ENCODE results near the gene AKR1B15. TPM values are rescaled to one million over a fixed set of nuclear protein-coding genes. Genes with fewer than 3 reads are reported as not detected.
"Not testable (repeated sequence)": the region's sequence is repeated elsewhere in the genome, so short reads cannot be mapped to it uniquely, and the experiment has no call there.

Gene AKR1B15
- total RNA-seq, 1 experiment from 2014 or later: not detected

GRCh38 chr7:134563398-134563749 is 14.5 kb downstream of the AKR1B15 start:
- not testable (repeated sequence) for DNase-seq; H3K27me3 ChIP-seq (ENCODE audit: control insufficient read depth, insufficient read depth, low read length); H3K4me3 ChIP-seq (ENCODE audit: insufficient read depth, low read depth, low read length); H3K36me3 ChIP-seq (replicated peaks; ENCODE audit: control insufficient read depth, insufficient read depth, low read length)

- Histone ChIP-seq H3K36me3 (replicated peaks; ENCODE audit: control insufficient read depth, insufficient read depth, low read length) (no peaks in the 10 kb centered on the region), H3K27me3 (ENCODE audit: control insufficient read depth, insufficient read depth, low read length) (no peaks in the 10 kb centered on the region), H3K4me3 (ENCODE audit: insufficient read depth, low read depth, low read length) (no peak overlapping the region)
- no peak for DNase-seq
Measured at GRCh38 chr7:134565643-134566136, 16.8 kb downstream of the AKR1B15 start.

- H3K27me3 ChIP-seq (ENCODE audit: control insufficient read depth, insufficient read depth, low read length): no peaks in the 10 kb centered on the region
- H3K4me3 ChIP-seq (ENCODE audit: insufficient read depth, low read depth, low read length): no peak overlapping the region
- no peak for DNase-seq
Measured at GRCh38 chr7:134567368-134567767, 18.5 kb downstream of the AKR1B15 start.

GRCh38 chr7:134569962-134570361 is 21.1 kb downstream of the AKR1B15 start:
- not testable (repeated sequence) for H3K4me3 ChIP-seq (ENCODE audit: insufficient read depth, low read depth, low read length); H3K27me3 ChIP-seq (ENCODE audit: control insufficient read depth, insufficient read depth, low read length); DNase-seq; H3K36me3 ChIP-seq (replicated peaks; ENCODE audit: control insufficient read depth, insufficient read depth, low read length)

More at GRCh38 chr7:134567368-134567767, 18.5 kb downstream of the AKR1B15 start:
- H3K36me3 ChIP-seq (replicated peaks; ENCODE audit: control insufficient read depth, insufficient read depth, low read length): no peaks in the 10 kb centered on the region

GRCh38 chr7:134571101-134571500 is 22.2 kb downstream of the AKR1B15 start:
- no peak for DNase-seq
- Histone ChIP-seq H3K27me3 (ENCODE audit: control insufficient read depth, insufficient read depth, low read length) (no peaks in the 10 kb centered on the region), H3K36me3 (replicated peaks; ENCODE audit: control insufficient read depth, insufficient read depth, low read length) (no peaks in the 10 kb centered on the region)

GRCh38 chr7:134571746-134572461 is 23.0 kb downstream of the AKR1B15 start:
- Histone ChIP-seq H3K36me3 (replicated peaks; ENCODE audit: control insufficient read depth, insufficient read depth, low read length) (no peaks in the 10 kb centered on the region), H3K27me3 (ENCODE audit: control insufficient read depth, insufficient read depth, low read length) (no peaks in the 10 kb centered on the region), H3K4me3 (ENCODE audit: insufficient read depth, low read depth, low read length) (no peak overlapping the region)
- DNase-seq: no peak

More at GRCh38 chr7:134571101-134571500, 22.2 kb downstream of the AKR1B15 start:
- no peak overlapping the region for H3K4me3 ChIP-seq (ENCODE audit: insufficient read depth, low read depth, low read length)

GRCh38 chr7:134574322-134574721 is 25.4 kb downstream of the AKR1B15 start:
- H3K27me3 ChIP-seq (ENCODE audit: control insufficient read depth, insufficient read depth, low read length): no peaks in the 10 kb centered on the region
- no peaks in the 10 kb centered on the region for H3K36me3 ChIP-seq (replicated peaks; ENCODE audit: control insufficient read depth, insufficient read depth, low read length)
- DNase-seq: no peak
- no peak overlapping the region for H3K4me3 ChIP-seq (ENCODE audit: insufficient read depth, low read depth, low read length)

GRCh38 chr7:134584290-134584689 is 35.4 kb downstream of the AKR1B15 start:
- Histone ChIP-seq H3K36me3 (replicated peaks; ENCODE audit: control insufficient read depth, insufficient read depth, low read length) (no peaks in the 10 kb centered on the region), H3K4me3 (ENCODE audit: insufficient read depth, low read depth, low read length) (no peak overlapping the region), H3K27me3 (ENCODE audit: control insufficient read depth, insufficient read depth, low read length) (no peaks in the 10 kb centered on the region; the same call in 1 of the 2 replicates)
- DNase-seq: no peak

GRCh38 chr7:134585897-134586296 is 37.0 kb downstream of the AKR1B15 start:
- H3K36me3 ChIP-seq (replicated peaks; ENCODE audit: control insufficient read depth, insufficient read depth, low read length): no peaks in the 10 kb centered on the region
- no peak overlapping the region for H3K4me3 ChIP-seq (ENCODE audit: insufficient read depth, low read depth, low read length)
- DNase-seq: no peak
- no peaks in the 10 kb centered on the region for H3K27me3 ChIP-seq (ENCODE audit: control insufficient read depth, insufficient read depth, low read length)

- H3K36me3 ChIP-seq (replicated peaks; ENCODE audit: control insufficient read depth, insufficient read depth, low read length): no peaks in the 10 kb centered on the region
- H3K4me3 ChIP-seq (ENCODE audit: insufficient read depth, low read depth, low read length): no peak overlapping the region
- DNase-seq: no peak
- H3K27me3 ChIP-seq (ENCODE audit: control insufficient read depth, insufficient read depth, low read length): no peaks in the 10 kb centered on the region
Measured at GRCh38 chr7:134587750-134588149, 38.8 kb downstream of the AKR1B15 start.

GRCh38 chr7:134589491-134589941 is 40.6 kb downstream of the AKR1B15 start:
- no peak for DNase-seq
- Histone ChIP-seq H3K4me3 (ENCODE audit: insufficient read depth, low read depth, low read length) (no peak overlapping the region), H3K36me3 (replicated peaks; ENCODE audit: control insufficient read depth, insufficient read depth, low read length) (no peaks in the 10 kb centered on the region), H3K27me3 (ENCODE audit: control insufficient read depth, insufficient read depth, low read length) (no peaks in the 10 kb centered on the region)

GRCh38 chr7:134593530-134594392 is 44.9 kb downstream of the AKR1B15 start:
- H3K4me3 ChIP-seq (ENCODE audit: insufficient read depth, low read depth, low read length): no peak overlapping the region
- DNase-seq: no peak

GRCh38 chr7:134594877-134595276 is 46.0 kb downstream of the AKR1B15 start:
- DNase-seq: no peak
- no peaks in the 10 kb centered on the region for H3K27me3 ChIP-seq (ENCODE audit: control insufficient read depth, insufficient read depth, low read length)
- no peaks in the 10 kb centered on the region for H3K36me3 ChIP-seq (replicated peaks; ENCODE audit: control insufficient read depth, insufficient read depth, low read length)
- H3K4me3 ChIP-seq (ENCODE audit: insufficient read depth, low read depth, low read length): no peak overlapping the region

More at GRCh38 chr7:134593530-134594392, 44.9 kb downstream of the AKR1B15 start:
- no peaks in the 10 kb centered on the region for H3K27me3 ChIP-seq (ENCODE audit: control insufficient read depth, insufficient read depth, low read length)
- H3K36me3 ChIP-seq (replicated peaks; ENCODE audit: control insufficient read depth, insufficient read depth, low read length): no peaks in the 10 kb centered on the region

GRCh38 chr7:134599371-134599770 is 50.5 kb downstream of the AKR1B15 start:
- Histone ChIP-seq H3K36me3 (replicated peaks; ENCODE audit: control insufficient read depth, insufficient read depth, low read length) (no peaks in the 10 kb centered on the region), H3K4me3 (ENCODE audit: insufficient read depth, low read depth, low read length) (no peak overlapping the region), H3K27me3 (ENCODE audit: control insufficient read depth, insufficient read depth, low read length) (no peaks in the 10 kb centered on the region)
- no peak for DNase-seq

GRCh38 chr7:134601459-134601858 is 52.5 kb downstream of the AKR1B15 start:
- DNase-seq: no peak
- Histone ChIP-seq H3K27me3 (ENCODE audit: control insufficient read depth, insufficient read depth, low read length) (no peaks in the 10 kb centered on the region), H3K4me3 (ENCODE audit: insufficient read depth, low read depth, low read length) (no peak overlapping the region), H3K36me3 (replicated peaks; ENCODE audit: control insufficient read depth, insufficient read depth, low read length) (no peaks in the 10 kb centered on the region)

Measured in H7 (cell line).